ENCODE results near the gene BHLHA9.

- TF ChIP-seq POLR2AphosphoS5 (IDR thresholded peaks at IDR 0.05; ENCODE audit: low read depth, low read length) (no peak), POLR2A (IDR thresholded peaks at IDR 0.05; ENCODE audit: low read depth, low read length) (no peak), TAF1 (IDR thresholded peaks at IDR 0.05; ENCODE audit: borderline replicate concordance, low read depth, low read length) (no peak)
Measured at GRCh38 chr17:1294157-1294717, 24.0 kb downstream of the BHLHA9 start.

All from GM12892 (cell line).